ENCODE measurements around the gene GRAMD1C. TPM values are rescaled to one million over a fixed set of nuclear protein-coding genes. Genes with fewer than 3 reads are reported as not detected.

Gene GRAMD1C
- total and polyA plus RNA-seq, 9 of the 15 experiments (the other 6 are each of a cell fraction or from before 2014, with no cell fraction given) = not detected

DNA sequence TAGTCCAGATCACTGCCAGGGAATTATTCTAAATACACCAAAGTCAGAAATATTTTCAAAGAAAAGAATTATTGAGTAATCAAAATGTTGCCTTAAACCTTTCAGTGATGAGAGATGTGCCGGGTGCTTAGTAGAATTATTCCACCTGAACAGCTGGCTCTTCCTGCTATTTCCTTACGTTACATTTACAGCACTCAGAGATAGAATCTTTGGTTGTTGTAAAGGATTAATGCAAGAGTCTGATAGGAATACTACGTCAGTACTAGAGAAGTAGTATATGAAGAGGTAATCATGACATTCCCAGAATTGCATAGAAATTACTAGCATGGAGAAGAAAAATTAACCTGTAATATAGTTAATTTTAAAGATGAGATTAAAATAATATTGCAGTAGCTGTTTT is 58.3 kb downstream of the GRAMD1C start (continued):
- TF ChIP-seq ZNF740 (CRISPR knock-in tag; IDR thresholded peaks at IDR 0.05) = no peak
- no peak for TF ChIP-seq ZNF740 (tag; IDR thresholded peaks at IDR 0.05)
- TF ChIP-seq HSF4 (CRISPR knock-in tag; IDR thresholded peaks at IDR 0.05; ENCODE audit: borderline replicate concordance) = no peak
- TF ChIP-seq ASH1L (IDR thresholded peaks at IDR 0.05; ENCODE audit: borderline replicate concordance, low read depth, partially characterized antibody) = no peak
- no peak for TF ChIP-seq ZBTB12 (CRISPR knock-in tag; IDR thresholded peaks at IDR 0.05)
- no peak for TF ChIP-seq HMBOX1 (IDR thresholded peaks at IDR 0.05)
- TF ChIP-seq TGIF2 (CRISPR knock-in tag; IDR thresholded peaks at IDR 0.05) = no peak
- TF ChIP-seq NFIX (CRISPR knock-in tag; IDR thresholded peaks at IDR 0.05; ENCODE audit: low read depth) = no peak

DNA sequence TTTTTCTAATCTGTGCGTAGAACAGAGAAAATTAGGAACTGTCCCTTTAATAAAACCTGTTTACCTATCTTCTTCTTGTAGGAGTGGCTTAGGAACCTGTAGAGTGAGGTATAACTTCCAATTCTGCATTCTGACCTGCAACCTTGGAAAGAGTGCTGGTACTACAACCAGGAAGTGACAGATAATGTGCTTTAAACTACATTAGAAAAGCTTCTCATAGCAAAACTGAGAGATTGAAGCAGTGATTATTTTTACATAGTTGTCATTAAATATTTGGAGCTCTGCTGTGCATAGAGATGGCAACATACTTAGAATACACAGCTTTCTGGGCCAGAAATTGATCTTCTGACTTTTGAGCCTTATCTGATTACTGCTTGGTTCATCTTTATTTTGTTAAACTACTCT is 58.8 kb downstream of the GRAMD1C start:
- intact Hi-C loops (cut with micrococcal nuclease) = loop anchor here (10.0 kb wide), 1 partner anchor 273 kb away; no protein-coding TSS in a partner anchor
- no peak overlapping the region for H2AFZ ChIP-seq (ENCODE audit: low read depth, low read length)
- no peaks in the 10 kb centered on the region for H3K9me1 ChIP-seq (ENCODE audit: control insufficient read depth, insufficient read depth, low read length)
- no peak overlapping the region for H3K27ac ChIP-seq (ENCODE audit: extremely low read depth, low read depth, low read length)
- no peak overlapping the region for H3K4me3 ChIP-seq
- peaks cover 0 to 2% of the 10 kb centered on the region in 2 experiments; a peak in 1 of 5 replicates for H3K27me3 ChIP-seq (ENCODE audit: control insufficient read depth in 2 of 2, insufficient read depth in 2 of 2, low read length in 2 of 2)
- ChIA-PET POLR2A (interaction anchor here (0.5 kb wide), 1 partner anchor 557 kb away, joined by 3 read pairs; no protein-coding TSS in a partner anchor), CTCF (ENCODE audit: low intra/inter-chr PET ratio) (no interaction called here)
- FAIRE-seq (no peak), DNase-seq (ENCODE audit: extremely low read depth in 1 of 4, low spot score in 3 of 4) (no peak), ATAC-seq (no peak)
- BruUV-seq (replicated peaks) = no TSS peak
- TF ChIP-seq GATAD2B (IDR thresholded peaks at IDR 0.05; ENCODE audit: borderline replicate concordance) = no peak
- no peak overlapping the region for H3K4me2 ChIP-seq (ENCODE audit: insufficient read depth, low read length)
- no peaks in the 10 kb centered on the region for H3K79me2 ChIP-seq (ENCODE audit: control insufficient read depth, insufficient read depth, low read length)
- WGBS (ENCODE audit: insufficient coverage, low coverage, missing lambda C conversion rate) = 0% methylated on average over 1 of the region's 1 CpG
- in situ Hi-C loops (cut with MboI) = no loop called here
- H4K20me1 ChIP-seq (replicated peaks; ENCODE audit: control insufficient read depth, insufficient read depth, low read length) = no peaks in the 10 kb centered on the region
- no peaks in the 10 kb centered on the region for H3K9me3 ChIP-seq (replicated peaks; ENCODE audit: control insufficient read depth, insufficient read depth, low read depth, low read length)
- no peaks in the 10 kb centered on the region for H3K4me1 ChIP-seq (replicated peaks in 1 of 2; ENCODE audit: control insufficient read depth in 2 of 2, insufficient read depth in 2 of 2, low read length in 2 of 2)
- H3K36me3 ChIP-seq (ENCODE audit: control insufficient read depth, insufficient read depth, low read length) = no peaks in the 10 kb centered on the region
- no peak overlapping the region for H3K9ac ChIP-seq (ENCODE audit: insufficient read depth in 1 of 2, low read depth in 2 of 2, low read length in 2 of 2)
